GM12878 (cell line): ENCODE data around the gene PLD3. TPM values are rescaled to one million over a fixed set of nuclear protein-coding genes. Genes with fewer than 3 reads are reported as not detected.

ENCODE experiments used
- IKZF2 ChIP-seq, 2 experiments: fragments of 450-650 bp; IDR thresholded peaks; 2 replicates each; pipeline ENCODE4 v1.6.1; 2017; ENCODE audit warnings: mild to moderate bottlenecking in 2 of 2, moderate library complexity in 2 of 2
- NR2C2 ChIP-seq: IDR thresholded peaks from 2 replicates; pipeline ENCODE4 v1.6.1; 2011; ENCODE audit warnings: borderline replicate concordance, low read depth; ENCODE audit not compliant: control insufficient read depth, insufficient read length
- RELA ChIP-seq: fragments of 450-650 bp; IDR thresholded peaks from 2 replicates; pipeline ENCODE4 v1.8.0; 2014; ENCODE audit warnings: borderline replicate concordance; ENCODE audit not compliant: partially characterized antibody
- RFX5 ChIP-seq: IDR thresholded peaks from 2 replicates; pipeline ENCODE4 v1.6.1; 2011; ENCODE audit warnings: low read depth, low read length, improper control_type of control experiment
- SP1 ChIP-seq: IDR thresholded peaks from one replicate; pipeline ENCODE4 v1.6.1; 2011; ENCODE audit warnings: low read depth, low read length
- SUPT20H ChIP-seq: IDR thresholded peaks from 2 replicates; pipeline ENCODE4 v1.6.1; 2011; ENCODE audit warnings: low read depth, mild to moderate bottlenecking, low read length, moderate library complexity, borderline replicate concordance; ENCODE audit not compliant: control insufficient read depth
- ZNF217 ChIP-seq: fragments of 450-650 bp; IDR thresholded peaks from 2 replicates; pipeline ENCODE4 v1.6.1; 2017; ENCODE audit warnings: antibody characterized with exemption, mild to moderate bottlenecking
- polyA plus RNA-seq, 11 experiments: library from polyadenylated mRNA; depleted of rRNA in 4 of 11; unstranded in 6 of 11; stranded (reverse) in 5 of 11; fragments of >200 nt; fragmentation: Nextera tagmentation in 4 of 11; fragmentation: Illumina TruSeq in 1 of 11; extraction: Ambion mirVana in 4 of 11; extraction: Trizol in 1 of 11; gene quantifications; 1 replicate in 1 of 11; 2 replicates in 10 of 11; pipeline versions ENCODE4 v1.2.1 to v1.2.3, GENCODE V29; 2011 to 2016; ENCODE audit warnings: inconsistent platforms in 2 of 11, missing spikeins in 2 of 11, low read depth in 1 of 11
- total RNA-seq, 4 experiments: library from RNA; depleted of rRNA in 3 of 4; stranded (reverse); fragments of >200 nt in 3 of 4; fragmentation: Illumina TruSeq in 1 of 4; extraction: Trizol in 1 of 4; gene quantifications; 2 replicates each; pipeline versions ENCODE4 v1.2.1 to v1.2.3, GENCODE V29; 2013 to 2021
- TF ChIP-seq, protein P1 (sequence below): fragments of 450-650 bp; conservative IDR thresholded peaks from 2 replicates; pipeline ENCODE4 v1.6.1; 2017; ENCODE audit warnings: mild to moderate bottlenecking, moderate library complexity
- TF ChIP-seq, protein P2 (sequence below): fragments of 450-650 bp; IDR thresholded peaks from 2 replicates; pipeline ENCODE4 v1.6.1; 2017; ENCODE audit warnings: borderline replicate concordance
- TF ChIP-seq, protein P3 (sequence below): fragments of 450-650 bp; IDR thresholded peaks from 2 replicates; pipeline ENCODE4 v1.6.1; 2018; ENCODE audit warnings: mild to moderate bottlenecking, low read depth, moderate library complexity; ENCODE audit not compliant: partially characterized antibody

Gene PLD3
- total and polyA plus RNA-seq, 10 of the 15 experiments (the other 5 are each of a cell fraction or from before 2014, with no cell fraction given), result 1.3 to 134 (median 72.7) TPM

DNA sequence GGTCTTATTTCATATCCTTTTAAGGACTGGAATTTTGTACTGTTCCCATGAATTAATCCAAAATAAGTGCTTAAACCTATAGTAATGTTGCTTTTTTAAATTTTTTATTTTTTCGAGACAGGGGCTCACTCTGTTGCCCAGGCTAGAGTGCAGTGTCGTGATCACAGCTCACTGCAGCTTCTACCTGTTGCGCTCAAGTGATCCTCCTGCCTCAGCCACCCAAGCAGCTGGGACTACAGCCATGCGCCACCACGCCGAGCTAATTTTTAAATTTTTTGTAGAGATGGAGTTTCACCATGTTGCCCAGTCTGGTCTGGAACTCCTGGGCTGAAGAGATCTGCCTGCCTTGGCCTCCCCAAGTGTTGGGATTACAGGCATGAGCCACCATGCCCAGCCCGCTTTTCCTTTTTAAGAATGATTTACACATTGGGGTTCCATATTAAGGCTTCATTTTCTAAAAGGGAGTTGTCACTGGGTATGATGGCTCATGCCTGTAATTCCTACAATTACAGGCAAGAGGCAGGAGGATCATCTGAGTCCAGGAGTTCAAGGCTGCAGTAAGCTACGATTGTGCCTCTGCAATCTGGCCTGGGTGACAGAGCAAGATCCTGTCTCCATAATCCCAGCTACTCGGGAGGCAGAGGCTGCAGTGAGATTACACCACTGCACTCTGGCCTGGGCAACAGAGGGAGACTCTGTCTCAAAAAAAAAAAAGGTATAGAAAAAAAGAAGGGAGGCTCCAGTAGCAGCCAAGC, 35.1 kb upstream of the PLD3 start (continued):
- TF ChIP-seq, protein P1, sequence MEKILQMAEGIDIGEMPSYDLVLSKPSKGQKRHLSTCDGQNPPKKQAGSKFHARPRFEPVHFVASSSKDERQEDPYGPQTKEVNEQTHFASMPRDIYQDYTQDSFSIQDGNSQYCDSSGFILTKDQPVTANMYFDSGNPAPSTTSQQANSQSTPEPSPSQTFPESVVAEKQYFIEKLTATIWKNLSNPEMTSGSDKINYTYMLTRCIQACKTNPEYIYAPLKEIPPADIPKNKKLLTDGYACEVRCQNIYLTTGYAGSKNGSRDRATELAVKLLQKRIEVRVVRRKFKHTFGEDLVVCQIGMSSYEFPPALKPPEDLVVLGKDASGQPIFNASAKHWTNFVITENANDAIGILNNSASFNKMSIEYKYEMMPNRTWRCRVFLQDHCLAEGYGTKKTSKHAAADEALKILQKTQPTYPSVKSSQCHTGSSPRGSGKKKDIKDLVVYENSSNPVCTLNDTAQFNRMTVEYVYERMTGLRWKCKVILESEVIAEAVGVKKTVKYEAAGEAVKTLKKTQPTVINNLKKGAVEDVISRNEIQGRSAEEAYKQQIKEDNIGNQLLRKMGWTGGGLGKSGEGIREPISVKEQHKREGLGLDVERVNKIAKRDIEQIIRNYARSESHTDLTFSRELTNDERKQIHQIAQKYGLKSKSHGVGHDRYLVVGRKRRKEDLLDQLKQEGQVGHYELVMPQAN, result no peak
- TF ChIP-seq NR2C2 (no peak), SUPT20H (no peak), RFX5 (no peak), SP1 (no peak), ZNF217 (no peak), RELA (no peak), IKZF2 (IDR thresholded peaks at IDR 0.05) (no peak)
- TF ChIP-seq, protein P2, sequence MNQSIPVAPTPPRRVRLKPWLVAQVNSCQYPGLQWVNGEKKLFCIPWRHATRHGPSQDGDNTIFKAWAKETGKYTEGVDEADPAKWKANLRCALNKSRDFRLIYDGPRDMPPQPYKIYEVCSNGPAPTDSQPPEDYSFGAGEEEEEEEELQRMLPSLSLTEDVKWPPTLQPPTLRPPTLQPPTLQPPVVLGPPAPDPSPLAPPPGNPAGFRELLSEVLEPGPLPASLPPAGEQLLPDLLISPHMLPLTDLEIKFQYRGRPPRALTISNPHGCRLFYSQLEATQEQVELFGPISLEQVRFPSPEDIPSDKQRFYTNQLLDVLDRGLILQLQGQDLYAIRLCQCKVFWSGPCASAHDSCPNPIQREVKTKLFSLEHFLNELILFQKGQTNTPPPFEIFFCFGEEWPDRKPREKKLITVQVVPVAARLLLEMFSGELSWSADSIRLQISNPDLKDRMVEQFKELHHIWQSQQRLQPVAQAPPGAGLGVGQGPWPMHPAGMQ, result no peak
- TF ChIP-seq, protein P3, sequence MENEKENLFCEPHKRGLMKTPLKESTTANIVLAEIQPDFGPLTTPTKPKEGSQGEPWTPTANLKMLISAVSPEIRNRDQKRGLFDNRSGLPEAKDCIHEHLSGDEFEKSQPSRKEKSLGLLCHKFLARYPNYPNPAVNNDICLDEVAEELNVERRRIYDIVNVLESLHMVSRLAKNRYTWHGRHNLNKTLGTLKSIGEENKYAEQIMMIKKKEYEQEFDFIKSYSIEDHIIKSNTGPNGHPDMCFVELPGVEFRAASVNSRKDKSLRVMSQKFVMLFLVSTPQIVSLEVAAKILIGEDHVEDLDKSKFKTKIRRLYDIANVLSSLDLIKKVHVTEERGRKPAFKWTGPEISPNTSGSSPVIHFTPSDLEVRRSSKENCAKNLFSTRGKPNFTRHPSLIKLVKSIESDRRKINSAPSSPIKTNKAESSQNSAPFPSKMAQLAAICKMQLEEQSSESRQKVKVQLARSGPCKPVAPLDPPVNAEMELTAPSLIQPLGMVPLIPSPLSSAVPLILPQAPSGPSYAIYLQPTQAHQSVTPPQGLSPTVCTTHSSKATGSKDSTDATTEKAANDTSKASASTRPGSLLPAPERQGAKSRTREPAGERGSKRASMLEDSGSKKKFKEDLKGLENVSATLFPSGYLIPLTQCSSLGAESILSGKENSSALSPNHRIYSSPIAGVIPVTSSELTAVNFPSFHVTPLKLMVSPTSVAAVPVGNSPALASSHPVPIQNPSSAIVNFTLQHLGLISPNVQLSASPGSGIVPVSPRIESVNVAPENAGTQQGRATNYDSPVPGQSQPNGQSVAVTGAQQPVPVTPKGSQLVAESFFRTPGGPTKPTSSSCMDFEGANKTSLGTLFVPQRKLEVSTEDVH, result no peak
